Erythroblast (primary cell): ENCODE measurements around the gene ZNF423.
"Not testable (repeated sequence)": the region's sequence is repeated elsewhere in the genome, so short reads cannot be mapped to it uniquely, and the experiment has no call there.

Source experiments
- DNase-seq, 2 experiments: peaks; one replicate each; lab custom pipeline; 2025; lab: John Stamatoyannopoulos, UW
- GATA1 ChIP-seq: IDR thresholded peaks from 2 replicates; pipeline ENCODE4 v1.6.1; 2011; ENCODE audit warnings: low read depth, mild to moderate bottlenecking, control low read depth, low read length, moderate library complexity
- POLR2A ChIP-seq: IDR thresholded peaks from 2 replicates; pipeline ENCODE4 v1.6.1; 2011; ENCODE audit warnings: mild to moderate bottlenecking, low read length

Gene ZNF423

GRCh38 chr16:49688036-49688697 is 167.7 kb downstream of the ZNF423 start:
- TF ChIP-seq GATA1 (no peak), POLR2A (no peak)
- no peak for DNase-seq

- TF ChIP-seq POLR2A (no peak), GATA1 (no peak)
- DNase-seq: no peak
Measured at GRCh38 chr16:49687476-49688002, 168.4 kb downstream of the ZNF423 start.

DNA sequence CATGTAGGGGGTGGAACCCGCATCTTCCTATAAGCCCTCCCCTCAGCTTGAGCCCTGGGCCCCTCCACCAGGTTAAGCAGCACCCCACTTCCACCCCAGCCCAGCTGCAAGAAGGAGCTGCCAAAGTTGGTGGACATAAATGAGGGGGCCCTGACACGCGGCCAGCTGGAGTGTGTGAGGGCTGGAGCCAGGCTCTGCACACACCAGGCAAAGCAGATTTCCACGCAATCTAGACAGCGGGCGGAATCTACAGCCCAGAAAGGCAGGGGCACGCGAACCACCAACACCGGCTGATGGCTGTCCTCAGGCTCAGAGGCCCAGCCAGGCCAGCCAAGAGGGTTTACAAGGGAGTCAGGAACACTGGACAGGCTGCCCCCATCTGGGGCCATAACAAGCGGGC is 171.2 kb downstream of the ZNF423 start:
- no peak for DNase-seq
- TF ChIP-seq GATA1 (no peak), POLR2A (no peak)

- TF ChIP-seq POLR2A: no peak
- no peak for TF ChIP-seq GATA1
- no peak for DNase-seq
Measured at GRCh38 chr16:49682577-49683165, 173.2 kb downstream of the ZNF423 start.

GRCh38 chr16:49681217-49681883 is 174.6 kb downstream of the ZNF423 start:
- DNase-seq: no peak
- TF ChIP-seq GATA1: no peak
- TF ChIP-seq POLR2A: no peak

GRCh38 chr16:49679095-49679494 is 176.8 kb downstream of the ZNF423 start:
- TF ChIP-seq GATA1 (no peak), POLR2A (no peak)

GRCh38 chr16:49677661-49678060 is 178.3 kb downstream of the ZNF423 start:
- DNase-seq: not testable (repeated sequence)

More at GRCh38 chr16:49679095-49679494, 176.8 kb downstream of the ZNF423 start:
- no peak for DNase-seq

GRCh38 chr16:49675413-49675812 is 180.5 kb downstream of the ZNF423 start:
- DNase-seq: no peak
- no peak for TF ChIP-seq POLR2A
- no peak for TF ChIP-seq GATA1

DNA sequence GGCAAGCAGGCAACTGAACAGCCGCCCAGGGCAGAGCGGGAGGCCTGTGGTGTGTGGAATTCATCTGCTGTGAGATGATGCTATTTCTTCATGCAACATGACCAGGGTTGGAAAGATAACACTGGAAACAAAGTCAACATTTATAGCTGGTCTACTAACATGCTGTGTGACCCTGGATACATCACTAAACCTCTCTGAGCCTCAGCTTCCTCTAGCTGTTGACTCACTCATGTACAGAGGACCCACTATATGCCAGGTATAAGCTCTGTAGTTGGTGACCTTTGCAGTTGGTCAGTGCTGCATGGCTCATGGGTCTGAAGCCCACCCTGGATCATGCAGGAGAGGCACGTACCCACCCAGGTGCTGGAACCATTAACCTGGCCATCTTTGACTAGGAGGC is 180.9 kb downstream of the ZNF423 start:
- no peak for TF ChIP-seq GATA1
- TF ChIP-seq POLR2A: no peak
- DNase-seq: no peak

DNA sequence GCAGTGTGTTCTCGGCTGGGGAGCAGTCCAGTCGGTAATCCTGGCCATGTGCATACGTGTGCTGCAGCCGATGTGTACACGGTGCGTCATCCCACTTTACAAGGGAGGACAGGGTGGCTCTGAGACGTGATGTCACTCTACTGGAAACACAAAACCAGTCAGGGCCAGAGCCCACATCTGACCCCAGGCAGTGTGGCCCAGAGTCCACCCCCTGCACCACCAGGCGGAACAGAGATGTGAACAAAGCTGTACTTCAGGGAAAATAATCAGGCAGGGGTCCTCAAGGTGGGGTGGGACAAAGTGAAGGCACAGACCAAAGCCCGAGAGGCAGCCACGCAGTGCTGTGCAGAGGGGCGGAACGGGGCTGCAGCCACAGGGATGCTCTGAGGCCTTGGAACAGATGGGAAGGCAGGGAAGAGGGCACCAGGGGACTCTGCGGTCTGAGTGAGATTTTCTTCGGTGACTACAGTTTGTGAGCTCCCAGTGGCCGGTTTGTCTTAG is 181.5 kb downstream of the ZNF423 start:
- TF ChIP-seq POLR2A: no peak
- no peak for DNase-seq

DNA sequence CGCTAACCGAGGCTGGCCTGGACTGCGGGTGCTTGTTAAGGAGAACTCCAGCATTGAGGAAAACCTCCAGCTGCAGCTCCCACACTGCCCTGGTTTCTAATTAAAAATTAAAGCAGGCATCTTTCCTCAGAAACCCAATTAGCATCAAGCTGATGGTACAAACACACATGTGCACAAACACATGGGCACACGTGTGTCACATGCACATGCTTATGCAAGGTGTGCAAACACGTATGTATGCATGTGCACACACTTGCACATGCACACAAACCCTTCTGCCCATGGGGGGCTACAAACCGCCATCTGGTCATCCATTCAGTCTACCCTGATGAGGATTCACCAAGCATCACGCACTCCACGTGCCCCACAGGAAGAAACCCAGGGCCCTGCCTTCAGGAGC is 182.5 kb downstream of the ZNF423 start:
- DNase-seq: no peak
- no peak for TF ChIP-seq GATA1
- TF ChIP-seq POLR2A: no peak

DNA sequence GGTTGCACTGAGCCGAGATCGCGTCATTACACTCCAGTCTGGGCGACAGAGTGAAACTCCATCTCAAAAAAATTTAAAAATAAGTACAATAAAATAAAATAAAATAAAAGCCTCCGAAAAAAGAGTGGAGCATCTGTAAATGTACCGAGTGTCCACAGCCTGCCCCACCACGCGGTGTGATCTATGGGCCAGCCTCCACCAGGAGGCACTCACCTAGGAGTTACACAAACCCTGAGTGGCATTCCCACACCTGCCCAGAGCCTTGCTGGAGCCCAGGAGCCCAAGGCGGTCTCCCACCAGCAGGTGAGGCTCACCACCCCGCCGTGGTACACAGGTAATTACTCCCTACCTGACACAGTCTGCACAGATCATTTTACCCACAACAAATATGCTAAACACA is 183.2 kb downstream of the ZNF423 start:
- DNase-seq: no peak
- TF ChIP-seq POLR2A (no peak), GATA1 (no peak)

- TF ChIP-seq GATA1 (no peak), POLR2A (no peak)
- DNase-seq: no peak
Measured at GRCh38 chr16:49671333-49671732, 184.6 kb downstream of the ZNF423 start.

DNA sequence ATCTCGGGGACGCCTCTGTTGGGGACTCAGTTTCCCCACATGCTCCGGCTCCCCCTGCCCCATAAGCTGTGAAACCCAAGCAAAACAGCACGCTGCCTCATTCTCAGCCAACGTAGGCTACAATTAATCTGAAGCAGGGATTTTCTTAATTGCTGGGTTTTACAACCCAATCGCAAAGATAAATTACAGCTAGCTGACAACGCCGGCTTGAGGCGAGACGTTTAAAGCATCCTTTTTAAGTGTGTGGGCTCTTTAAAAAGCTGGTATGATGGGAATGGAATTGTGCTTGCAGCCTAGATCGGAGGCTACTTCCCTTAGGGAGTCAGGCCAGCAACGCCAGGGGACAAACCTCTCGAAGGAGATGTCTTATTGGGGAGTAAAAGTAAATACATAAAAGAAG is 185.3 kb downstream of the ZNF423 start:
- no peak for TF ChIP-seq GATA1
- no peak for TF ChIP-seq POLR2A
- DNase-seq: no peak
